GM23248 (cell line): Measurements from ENCODE around the gene ZNF771. TPM values are rescaled to one million over a fixed set of nuclear protein-coding genes. Genes with fewer than 3 reads are reported as not detected.
"Not testable (repeated sequence)": the region's sequence is repeated elsewhere in the genome, so short reads cannot be mapped to it uniquely, and the experiment has no call there.

Experiments used
- DNase-seq: peaks from one replicate; pipeline ENCODE4 v3.0.0-alpha.2; 2015
- H2AFZ ChIP-seq: fragments of 200-600 bp; sonication (generic); 2 replicates; pipeline ENCODE4 v1.6.1; 2016; ENCODE audit warnings: antibody characterized with exemption
- H3F3A ChIP-seq: fragments of 200-600 bp; sonication (generic); 2 replicates; pipeline ENCODE4 v1.6.1; 2016; ENCODE audit warnings: mild to moderate bottlenecking, antibody characterized with exemption, mixed run types; ENCODE audit not compliant: insufficient read depth
- H3K27ac ChIP-seq: fragments of 200-600 bp; sonication (generic); 2 replicates; pipeline ENCODE4 v1.5.1; 2016; ENCODE audit warnings: mild to moderate bottlenecking
- H3K27me3 ChIP-seq: fragments of 200-600 bp; sonication (generic); replicated peaks from 2 replicates; pipeline ENCODE4 v1.6.1; 2016; ENCODE audit warnings: mild to moderate bottlenecking; ENCODE audit not compliant: insufficient read depth
- H3K36me3 ChIP-seq: fragments of 200-600 bp; sonication (generic); 2 replicates; pipeline ENCODE4 v1.6.1; 2016; ENCODE audit warnings: low read depth, mild to moderate bottlenecking
- H3K4me1 ChIP-seq: fragments of 200-600 bp; sonication (generic); 2 replicates; pipeline ENCODE4 v1.6.1; 2016; ENCODE audit warnings: mild to moderate bottlenecking; ENCODE audit not compliant: insufficient read depth
- H3K4me2 ChIP-seq: fragments of 200-600 bp; sonication (generic); one replicate; pipeline ENCODE4 v1.6.1; 2016; ENCODE audit warnings: mild to moderate bottlenecking; ENCODE audit not compliant: unreplicated experiment
- H3K4me3 ChIP-seq: fragments of 200-600 bp; sonication (generic); 2 replicates; pipeline ENCODE4 v1.5.1; 2016; ENCODE audit warnings: mild to moderate bottlenecking
- H3K79me2 ChIP-seq: fragments of 200-600 bp; sonication (generic); 2 replicates; pipeline ENCODE4 v1.6.1; 2016; ENCODE audit warnings: mild to moderate bottlenecking; ENCODE audit not compliant: insufficient read depth
- H3K9ac ChIP-seq: fragments of 200-600 bp; sonication (generic); 2 replicates; pipeline ENCODE4 v1.6.1; 2016; ENCODE audit warnings: mild to moderate bottlenecking
- H3K9me2 ChIP-seq: fragments of 200-600 bp; sonication (generic); 2 replicates; pipeline ENCODE4 v1.6.1; 2016; ENCODE audit warnings: mixed run types, mild to moderate bottlenecking, moderate library complexity; ENCODE audit not compliant: insufficient read depth
- H3K9me3 ChIP-seq: fragments of 200-600 bp; sonication (generic); one replicate; pipeline ENCODE4 v1.6.1; 2017; ENCODE audit warnings: low read depth
- H4K20me1 ChIP-seq: fragments of 200-600 bp; sonication (generic); 2 replicates; pipeline ENCODE4 v1.6.0; 2016; ENCODE audit not compliant: insufficient read depth
- EZH2 ChIP-seq: fragments of 200-600 bp; sonication (generic); IDR thresholded peaks from 2 replicates; pipeline ENCODE4 v1.6.1; 2018; ENCODE audit warnings: antibody characterized with exemption, mild to moderate bottlenecking; ENCODE audit not compliant: insufficient read depth, poor library complexity, severe bottlenecking
- EZH2phosphoT487 ChIP-seq: fragments of 200-600 bp; sonication (generic); IDR thresholded peaks from 2 replicates; pipeline ENCODE4 v1.6.1; 2018; ENCODE audit warnings: antibody characterized with exemption, moderate library complexity, mild to moderate bottlenecking, low read depth; ENCODE audit not compliant: insufficient read depth
- WGBS, 2 experiments: methylation state at CpG; one replicate each; pipeline ENCODE4 v1.1.6; 2015 to 2017; ENCODE audit warnings: low lambda C conversion rate in 2 of 2, low coverage in 1 of 2; ENCODE audit errors: missing lambda C conversion rate in 2 of 2; 5-methylcytosine and 5-hydroxymethylcytosine counted together
- in situ Hi-C: fragments of 300-500 bp; cut with MboI; formaldehyde crosslinking; loops from 2 replicates; pipeline ENCODE4 v1.15.0; 2020
- polyA plus RNA-seq: library from polyadenylated mRNA; unstranded; fragments of >200 nt; fragmentation: Nextera tagmentation; extraction: Ambion mirVana; gene quantifications from 2 replicates; pipeline ENCODE4 v1.2.1, GENCODE V29; 2016
- small RNA-seq: library from RNA; depleted of rRNA; stranded (forward); fragments of <200 nt; gene quantifications from one replicate; pipeline ENCODE3, GENCODE V24; 2014; ENCODE audit warnings: low read depth, low replicate concordance
- total RNA-seq: library from RNA; depleted of rRNA; stranded (reverse); fragments of >200 nt; shearing (Covaris generic); gene quantifications from 2 replicates; pipeline ENCODE4 v1.2.3, GENCODE V29; 2014; rRNA removed

The ZNF771 gene
- total and polyA plus RNA-seq, 2 experiments from 2014 or later = 17.6 to 20.1 TPM

- Histone ChIP-seq H3K4me2 (no peak overlapping the region), H3K9ac (no peak overlapping the region), H3K4me3 (no peak overlapping the region), H3K36me3 (no peaks in the 10 kb centered on the region), H4K20me1 (no peaks in the 10 kb centered on the region), H3K79me2 (no peaks in the 10 kb centered on the region), H3K27me3 (no peaks in the 10 kb centered on the region), H2AFZ (no peak overlapping the region), H3F3A (no peaks in the 10 kb centered on the region), H3K9me2 (no peaks in the 10 kb centered on the region), H3K9me3 (no peaks in the 10 kb centered on the region), H3K27ac (no peak overlapping the region), H3K4me1 (no peaks in the 10 kb centered on the region)
- no peak for DNase-seq
- 69 to 70% methylated on average over 11 of the region's 11 CpGs for WGBS, 2 experiments
- in situ Hi-C loops = no loop called here
- no peak for TF ChIP-seq EZH2
- no peak for TF ChIP-seq EZH2phosphoT487
Measured at GRCh38 chr16:30459456-30459855, 52.0 kb downstream of the ZNF771 start.

GRCh38 chr16:30461426-30461825, 54.0 kb downstream of the ZNF771 start:
- H3K9ac ChIP-seq, H3F3A ChIP-seq, H3K4me3 ChIP-seq, H3K4me1 ChIP-seq, H2AFZ ChIP-seq, H3K79me2 ChIP-seq, H3K9me3 ChIP-seq, H3K4me2 ChIP-seq, H3K9me2 ChIP-seq, H3K36me3 ChIP-seq, H3K27ac ChIP-seq, H3K27me3 ChIP-seq, H4K20me1 ChIP-seq, DNase-seq, in situ Hi-C loops: not testable (repeated sequence)
- WGBS, 2 experiments = 64 to 68% methylated on average over 5 of the region's 5 CpGs

- Histone ChIP-seq H3K27ac (no peak overlapping the region), H3F3A (no peaks in the 10 kb centered on the region), H3K9ac (no peak overlapping the region), H4K20me1 (no peaks in the 10 kb centered on the region), H3K4me2 (no peak overlapping the region), H3K79me2 (no peaks in the 10 kb centered on the region), H3K4me1 (no peaks in the 10 kb centered on the region), H3K27me3 (no peaks in the 10 kb centered on the region), H3K9me3 (no peaks in the 10 kb centered on the region), H3K36me3 (no peaks in the 10 kb centered on the region), H3K9me2 (no peaks in the 10 kb centered on the region), H2AFZ (no peak overlapping the region), H3K4me3 (no peak overlapping the region)
- no peak for TF ChIP-seq EZH2phosphoT487
- TF ChIP-seq EZH2 = no peak
- WGBS, 2 experiments = 75 to 87% methylated on average over 7 of the region's 7 CpGs
- in situ Hi-C loops = no loop called here
- DNase-seq = no peak
Measured at GRCh38 chr16:30464078-30464477, 56.7 kb downstream of the ZNF771 start.

Small RNAs within 50 kb of the gene (small RNA-seq; reads per million reads assigned to genes)
- not detected for gene RF00019
- gene RF00406 = not detected

Other genes starting within 250 kb of the ZNF771 start
- gene CORO1A, start 224.0 kb upstream of the ZNF771 start, total RNA-seq = 3.2 and 4.8 TPM in 2 replicates
- gene CORO1A, start 224.0 kb upstream of the ZNF771 start, polyA plus RNA-seq = 1.7 TPM in 2 replicates
- gene BOLA2B, start 213.9 kb upstream of the ZNF771 start, total RNA-seq = 2.0 and 155 TPM in 2 replicates
- gene BOLA2B, start 213.9 kb upstream of the ZNF771 start, polyA plus RNA-seq = 122 and 146 TPM in 2 replicates
- gene SLX1A, start 213.7 kb upstream of the ZNF771 start, total RNA-seq = 14.3 and 32.6 TPM in 2 replicates
- 32.2 and 51.7 TPM in 2 replicates for gene SLX1A, start 213.7 kb upstream of the ZNF771 start, polyA plus RNA-seq
- gene SULT1A3, start 208.4 kb upstream of the ZNF771 start, total RNA-seq = 12.2 and 22.9 TPM in 2 replicates
- gene SULT1A3, start 208.4 kb upstream of the ZNF771 start, polyA plus RNA-seq = 4.5 and 4.8 TPM in 2 replicates
- 2.5 and 4.0 TPM in 2 replicates for gene NPIPB13, start 159.1 kb upstream of the ZNF771 start, total RNA-seq
- gene NPIPB13, start 159.1 kb upstream of the ZNF771 start, polyA plus RNA-seq = 2.1 and 2.7 TPM in 2 replicates
- 38.5 and 42.9 TPM in 2 replicates for gene CD2BP2, start 52.3 kb upstream of the ZNF771 start, total RNA-seq
- gene CD2BP2, start 52.3 kb upstream of the ZNF771 start, polyA plus RNA-seq = 50.0 and 53.4 TPM in 2 replicates
- gene TBC1D10B, start 37.1 kb upstream of the ZNF771 start, total RNA-seq = 41.2 and 43.9 TPM in 2 replicates
- gene TBC1D10B, start 37.1 kb upstream of the ZNF771 start, polyA plus RNA-seq = 10.3 and 12.2 TPM in 2 replicates
- not detected in 2 replicates for gene MYL11, start 32.8 kb upstream of the ZNF771 start, total RNA-seq
- 1.5 and 2.1 TPM in 2 replicates for gene MYL11, start 32.8 kb upstream of the ZNF771 start, polyA plus RNA-seq
- not detected in 2 replicates for gene SEPTIN1, start 25.0 kb upstream of the ZNF771 start, total RNA-seq
- 1.7 and 1.9 TPM in 2 replicates for gene SEPTIN1, start 25.0 kb upstream of the ZNF771 start, polyA plus RNA-seq
- 6.3 and 16.2 TPM in 2 replicates for gene ZNF48, start 12.2 kb upstream of the ZNF771 start, total RNA-seq
- 0.65 and 0.81 TPM in 2 replicates for gene ZNF48, start 12.2 kb upstream of the ZNF771 start, polyA plus RNA-seq
- gene DCTPP1, start 22.4 kb downstream of the ZNF771 start, total RNA-seq = 20.2 and 24.3 TPM in 2 replicates
- gene DCTPP1, start 22.4 kb downstream of the ZNF771 start, polyA plus RNA-seq = 45.7 and 47.3 TPM in 2 replicates
- 6.2 and 6.4 TPM in 2 replicates for gene SEPHS2, start 38.3 kb downstream of the ZNF771 start, total RNA-seq
- 26.9 and 27.5 TPM in 2 replicates for gene SEPHS2, start 38.3 kb downstream of the ZNF771 start, polyA plus RNA-seq
- gene ITGAL, start 65.1 kb downstream of the ZNF771 start, total RNA-seq = 0.65 TPM in 1 of 2 replicates, not detected in the other
- 0.27 TPM in 1 of 2 replicates, not detected in the other for gene ITGAL, start 65.1 kb downstream of the ZNF771 start, polyA plus RNA-seq
- gene ZNF768, start 119.0 kb downstream of the ZNF771 start, total RNA-seq = 35.3 and 38.4 TPM in 2 replicates
- 5.0 and 5.7 TPM in 2 replicates for gene ZNF768, start 119.0 kb downstream of the ZNF771 start, polyA plus RNA-seq
- 7.7 and 15.7 TPM in 2 replicates for gene ZNF747, start 127.3 kb downstream of the ZNF771 start, total RNA-seq
- gene ZNF747, start 127.3 kb downstream of the ZNF771 start, polyA plus RNA-seq = 5.4 and 6.7 TPM in 2 replicates
- 3.0 and 8.8 TPM in 2 replicates for gene ZNF764, start 150.8 kb downstream of the ZNF771 start, total RNA-seq
- gene ZNF764, start 150.8 kb downstream of the ZNF771 start, polyA plus RNA-seq = 3.0 TPM in 2 replicates
- 10.4 and 33.0 TPM in 2 replicates for gene ZNF688, start 164.1 kb downstream of the ZNF771 start, total RNA-seq
- 13.6 and 14.7 TPM in 2 replicates for gene ZNF688, start 164.1 kb downstream of the ZNF771 start, polyA plus RNA-seq
- gene ZNF785, start 178.1 kb downstream of the ZNF771 start, total RNA-seq = 9.0 TPM in 2 replicates
- 5.4 and 6.9 TPM in 2 replicates for gene ZNF785, start 178.1 kb downstream of the ZNF771 start, polyA plus RNA-seq
- 5.7 TPM in 2 replicates for gene ZNF689, start 202.8 kb downstream of the ZNF771 start, total RNA-seq
- gene ZNF689, start 202.8 kb downstream of the ZNF771 start, polyA plus RNA-seq = 4.8 and 5.1 TPM in 2 replicates
- 5.6 and 7.2 TPM in 2 replicates for gene PRR14, start 243.4 kb downstream of the ZNF771 start, total RNA-seq
- 15.2 and 18.0 TPM in 2 replicates for gene PRR14, start 243.4 kb downstream of the ZNF771 start, polyA plus RNA-seq